Keratinocyte (primary cell): ENCODE results near the gene FDXACB1. TPM values are rescaled to one million over a fixed set of nuclear protein-coding genes. Genes with fewer than 3 reads are reported as not detected.

Experiments
- DNase-seq: peaks from one replicate; pipeline ENCODE4 v3.0.0-alpha.2; 2011; ENCODE audit warnings: low read depth, missing footprints, low spot score
- FAIRE-seq: peaks from 2 replicates; lab custom pipeline; 2011; peaks lifted over from hg19 to GRCh38; lab: Jason Lieb, UNC
- H2AFZ ChIP-seq: 2 replicates; pipeline ENCODE4 v1.6.0; 2012; ENCODE audit warnings: low read length, control low read depth, inconsistent platforms; ENCODE audit not compliant: control insufficient read depth
- H3K27ac ChIP-seq: 2 replicates; pipeline ENCODE4 v1.5.1; 2011; ENCODE audit warnings: low read length; ENCODE audit not compliant: control insufficient read depth, insufficient read depth
- H3K27me3 ChIP-seq: 3 replicates; pipeline ENCODE4 v1.6.0; 2011; ENCODE audit warnings: low read length; ENCODE audit not compliant: control insufficient read depth, insufficient read depth; ENCODE audit errors: extremely low read depth
- H3K36me3 ChIP-seq, 2 experiments: 2 replicates in 1 of 2; 3 replicates in 1 of 2; pipeline ENCODE4 v1.5.1; 2011; ENCODE audit warnings: low read length in 2 of 2, mild to moderate bottlenecking in 1 of 2; ENCODE audit not compliant: control insufficient read depth in 2 of 2, insufficient read depth in 2 of 2; ENCODE audit errors: extremely low read depth in 1 of 2
- H3K4me1 ChIP-seq: 3 replicates; pipeline ENCODE4 v1.5.1; 2011; ENCODE audit warnings: low read length; ENCODE audit not compliant: control insufficient read depth, insufficient read depth; ENCODE audit errors: extremely low read depth
- H3K4me2 ChIP-seq: 3 replicates; pipeline ENCODE4 v1.6.0; 2011; ENCODE audit warnings: low read depth, low read length; ENCODE audit not compliant: control insufficient read depth, insufficient read depth; ENCODE audit errors: extremely low read depth
- H3K4me3 ChIP-seq, 3 experiments: fragments of 200-600 bp in 1 of 3; sonication (generic) in 1 of 3; 2 replicates in 2 of 3; 3 replicates in 1 of 3; pipeline ENCODE4 v1.5.1; 2011 to 2016; ENCODE audit warnings: low read length in 3 of 3, mild to moderate bottlenecking in 3 of 3, control low read depth in 2 of 3, inconsistent platforms in 1 of 3, low read depth in 1 of 3, mixed read lengths in 1 of 3, mixed run types in 1 of 3, moderate library complexity in 1 of 3; ENCODE audit not compliant: control insufficient read depth in 2 of 3, insufficient read depth in 2 of 3; ENCODE audit errors: extremely low read depth in 1 of 3
- H3K79me2 ChIP-seq: 2 replicates; pipeline ENCODE4 v1.6.0; 2012; ENCODE audit warnings: low read length; ENCODE audit not compliant: control insufficient read depth, insufficient read depth
- H3K9ac ChIP-seq: 3 replicates; pipeline ENCODE4 v1.6.0; 2011; ENCODE audit warnings: low read length; ENCODE audit not compliant: control insufficient read depth, insufficient read depth; ENCODE audit errors: extremely low read depth
- H3K9me1 ChIP-seq: 3 replicates; pipeline ENCODE4 v1.6.0; 2011; ENCODE audit warnings: low read length; ENCODE audit not compliant: control insufficient read depth, insufficient read depth; ENCODE audit errors: extremely low read depth
- H3K9me3 ChIP-seq: 2 replicates; pipeline ENCODE4 v1.5.1; 2012; ENCODE audit warnings: low read depth, low read length; ENCODE audit not compliant: control insufficient read depth
- H4K20me1 ChIP-seq: 3 replicates; pipeline ENCODE4 v1.6.0; 2011; ENCODE audit warnings: low read length; ENCODE audit not compliant: control insufficient read depth, insufficient read depth; ENCODE audit errors: extremely low read depth
- CTCF ChIP-seq, 3 experiments: IDR thresholded peaks in 1 of 3; conservative IDR thresholded peaks in 1 of 3; optimal IDR thresholded peaks in 1 of 3; 2 replicates in 2 of 3; 3 replicates in 1 of 3; pipeline versions ENCODE3 to v1.5.1; 2011; ENCODE audit warnings: low read length in 3 of 3, mild to moderate bottlenecking in 3 of 3, moderate library complexity in 2 of 3, control low read depth in 1 of 3, inconsistent platforms in 1 of 3; ENCODE audit not compliant: insufficient read depth in 2 of 3; ENCODE audit errors: extremely low read depth in 1 of 3
- EZH2 ChIP-seq: IDR thresholded peaks from one replicate; pipeline ENCODE4 v1.6.1; 2012; ENCODE audit warnings: inconsistent platforms, mild to moderate bottlenecking, low read length, moderate library complexity
- dilution Hi-C: fragments of 300-500 bp; cut with MboI; formaldehyde crosslinking; loops from one replicate; pipeline ENCODE4 v1.7.0; 2020; ENCODE audit warnings: low sequenced_read_pairs; ENCODE audit not compliant: extremely low pct_ligation_motif_present
- polyA plus RNA-seq, 5 experiments: library from polyadenylated mRNA; depleted of rRNA in 3 of 5; stranded (reverse) in 3 of 5; stranded (forward) in 1 of 5; unstranded in 1 of 5; fragments of >200 nt; gene quantifications; 1 replicate in 1 of 5; 2 replicates in 3 of 5; 3 replicates in 1 of 5; pipeline versions ENCODE4 v1.2.1 to v1.2.3, GENCODE V29; 2011 to 2012; ENCODE audit warnings: missing spikeins in 2 of 5, low read depth in 1 of 5, low replicate concordance in 1 of 5

Gene FDXACB1
- polyA plus RNA-seq, 1 donor (not counting 4 experiments of a cell fraction or from before 2014, with no cell fraction given): 2.9 TPM

- dilution Hi-C loops: no loop called here
- TF ChIP-seq CTCF (optimal IDR thresholded peaks at IDR 0.05 in 1 of 3, IDR thresholded peaks at IDR 0.05 in 1 of 3, conservative IDR thresholded peaks at IDR 0.05 in 1 of 3; ENCODE audit: extremely low read depth in 1 of 3, insufficient read depth in 2 of 3, low read length in 3 of 3): no peak
- TF ChIP-seq EZH2: no peak
- peaks cover 6% of the 10 kb centered on the region for H3K27me3 ChIP-seq
- no peaks in the 10 kb centered on the region for H3K9me1 ChIP-seq
- H3K4me1 ChIP-seq: peaks cover 14% of the 10 kb centered on the region
- H3K9ac ChIP-seq: no peak overlapping the region
- no peaks in the 10 kb centered on the region for H3K9me3 ChIP-seq
- H3K79me2 ChIP-seq: no peaks in the 10 kb centered on the region
- no peak overlapping the region for H3K4me3 ChIP-seq
- no peak for FAIRE-seq
- H4K20me1 ChIP-seq: no peaks in the 10 kb centered on the region
- H3K36me3 ChIP-seq: no peaks in the 10 kb centered on the region
- H3K4me2 ChIP-seq: no peak overlapping the region
- DNase-seq: no peak
- H2AFZ ChIP-seq: no peak overlapping the region
- H3K27ac ChIP-seq: no peak overlapping the region
These were observed 34.3 kb upstream of the FDXACB1 start for GRCh38 chr11:111913031-111913861.

- H3K4me3 ChIP-seq: peak within 1 kb of the TSS in 2 of 3 experiments; percentile 19 to 24
These were observed 33.6 kb upstream of the FDXACB1 start, which contains the start of gene HSPB2 for GRCh38 chr11:111912535-111912934. TSS of gene HSPB2 (plus strand) at chr11:111912734. CDS start at chr11:111912830, 96 bp downstream.

More at GRCh38 chr11:111912535-111912934, 33.6 kb upstream of the FDXACB1 start, which contains the start of gene HSPB2:
- H3K27me3 ChIP-seq: peaks cover 6% of the 10 kb centered on the region
- H4K20me1 ChIP-seq: no peaks in the 10 kb centered on the region
- H3K9ac ChIP-seq: peak within 1 kb of the TSS; percentile 14
- no peaks in the 10 kb centered on the region for H3K9me1 ChIP-seq
- H3K79me2 ChIP-seq: no peaks in the 10 kb centered on the region
- DNase-seq: no peak
- H3K36me3 ChIP-seq: no peaks in the 10 kb centered on the region
- H3K4me2 ChIP-seq: peak within 1 kb of the TSS; percentile 54
- TF ChIP-seq EZH2 (no peak), CTCF (optimal IDR thresholded peaks at IDR 0.05 in 1 of 3, IDR thresholded peaks at IDR 0.05 in 1 of 3, conservative IDR thresholded peaks at IDR 0.05 in 1 of 3; ENCODE audit: extremely low read depth in 1 of 3, insufficient read depth in 2 of 3, low read length in 3 of 3) (no peak)
- H3K9me3 ChIP-seq: no peaks in the 10 kb centered on the region
- dilution Hi-C loops: no loop called here
- peaks cover 14% of the 10 kb centered on the region for H3K4me1 ChIP-seq
- H3K27ac ChIP-seq: no peak within 1 kb of the TSS
- H2AFZ ChIP-seq: peak within 1 kb of the TSS; percentile 58
- FAIRE-seq: no peak
